ENCODE measurements around the gene PABPC1L.
A peak's percentile ranks its signal among the peaks of the same experiment; 100 is the strongest.

Gene PABPC1L

GRCh38 chr20:44883214-44883902 is 26.5 kb upstream of the PABPC1L start:
- no peak for DNase-seq (ENCODE audit: low read depth)
- no peak overlapping the region for H3K4me3 ChIP-seq (replicated peaks; ENCODE audit: low read depth, low read length)
- TF ChIP-seq CTCF (IDR thresholded peaks at IDR 0.05; ENCODE audit: low read length, missing control alignments), result no peak

GRCh38 chr20:44884907-44885391 is 24.9 kb upstream of the PABPC1L start:
- H3K4me3 ChIP-seq (replicated peaks; ENCODE audit: low read depth, low read length), result peak overlapping the region; percentile 99
- no peak for TF ChIP-seq CTCF (IDR thresholded peaks at IDR 0.05; ENCODE audit: low read length, missing control alignments)
- DNase-seq (ENCODE audit: low read depth), result no peak

- DNase-seq (ENCODE audit: low read depth), result peak; percentile 97
- TF ChIP-seq CTCF (IDR thresholded peaks at IDR 0.05; ENCODE audit: low read length, missing control alignments), result no peak
- peak within 1 kb of the TSS; percentile 99 for H3K4me3 ChIP-seq (replicated peaks; ENCODE audit: low read depth, low read length)
These were observed 24.2 kb upstream of the PABPC1L start, which contains the start of gene YWHAB for GRCh38 chr20:44885392-44886265. Gene YWHAB, plus strand, starts transcription at chr20:44885705. Its CDS starts 15,829 bp downstream, at chr20:44901534.

GRCh38 chr20:44886266-44886651 is 23.6 kb upstream of the PABPC1L start:
- DNase-seq (ENCODE audit: low read depth), result no peak
- no peak for TF ChIP-seq CTCF (IDR thresholded peaks at IDR 0.05; ENCODE audit: low read length, missing control alignments)
- peak overlapping the region; percentile 99 for H3K4me3 ChIP-seq (replicated peaks; ENCODE audit: low read depth, low read length)

- no peak for DNase-seq (ENCODE audit: low read depth)
These were observed 23.0 kb upstream of the PABPC1L start for GRCh38 chr20:44886828-44887227.

GRCh38 chr20:44887466-44887865 is 22.4 kb upstream of the PABPC1L start:
- no peak for TF ChIP-seq CTCF (IDR thresholded peaks at IDR 0.05; ENCODE audit: low read length, missing control alignments)
- peak overlapping the region; percentile 99 for H3K4me3 ChIP-seq (replicated peaks; ENCODE audit: low read depth, low read length)
- DNase-seq (ENCODE audit: low read depth), result no peak

More at GRCh38 chr20:44886828-44887227, 23.0 kb upstream of the PABPC1L start:
- peak overlapping the region; percentile 99 for H3K4me3 ChIP-seq (replicated peaks; ENCODE audit: low read depth, low read length)
- no peak for TF ChIP-seq CTCF (IDR thresholded peaks at IDR 0.05; ENCODE audit: low read length, missing control alignments)

Measured in fibroblast of pulmonary artery (primary cell).